Panc1 (cell line): ENCODE results near the gene CRIP2. TPM values are rescaled to one million over a fixed set of nuclear protein-coding genes. Genes with fewer than 3 reads are reported as not detected.
A peak's percentile ranks its signal among the peaks of the same experiment; 100 is the strongest.

Source experiments
- ATAC-seq: fragments of 200-7000 bp; cut with Tn5 transposase; 2 replicates; pipeline ENCODE4 v1.9.1; 2020; ENCODE audit warnings: mild to moderate bottlenecking, moderate library complexity
- BruUV-seq: library from RNA; stranded (reverse); fragments of 400-500 nt; replicated peaks from 2 replicates; lab custom pipeline; 2021; lab: Mats Ljungman, UMichigan
- CTCF ChIA-PET: fragments of 300-600 bp; sonication (Branson Sonifier 250); formaldehyde crosslinking; loops from one replicate; lab custom pipeline; 2022; ENCODE audit warnings: antibody characterized with exemption; lab: Charles Lee
- POLR2A ChIA-PET: fragments of 300-600 bp; sonication (Branson Sonifier 250); formaldehyde crosslinking; loops from one replicate; lab custom pipeline; 2022; ENCODE audit warnings: antibody characterized with exemption; lab: Charles Lee
- DNase-seq: peaks from one replicate; pipeline ENCODE4 v3.0.0-alpha.2; 2010; ENCODE audit warnings: low read depth, low spot score
- H3K27ac ChIP-seq: 2 replicates; pipeline ENCODE4 v1.5.1; 2011; ENCODE audit warnings: mild to moderate bottlenecking, low read length, inconsistent platforms
- H3K27me3 ChIP-seq: fragments of 200-500 bp; sonication (Bioruptor generic); 2 replicates; pipeline ENCODE4 v1.6.0; 2014; ENCODE audit warnings: low read length, inconsistent platforms; ENCODE audit not compliant: control insufficient read depth, insufficient read depth
- H3K36me3 ChIP-seq: fragments of 200-500 bp; sonication (Bioruptor generic); 2 replicates; pipeline ENCODE4 v1.5.1; 2014; ENCODE audit warnings: inconsistent platforms, mild to moderate bottlenecking, low read length, moderate library complexity; ENCODE audit not compliant: control insufficient read depth, insufficient read depth
- H3K4me1 ChIP-seq: 2 replicates; pipeline ENCODE4 v1.5.1; 2011; ENCODE audit warnings: inconsistent platforms, mild to moderate bottlenecking, low read length, moderate library complexity; ENCODE audit not compliant: control insufficient read depth, insufficient read depth
- H3K4me3 ChIP-seq, 2 experiments: 2 replicates each; pipeline ENCODE4 v1.5.1; 2011 to 2012; ENCODE audit warnings: low read depth in 2 of 2, low read length in 2 of 2, mild to moderate bottlenecking in 2 of 2, inconsistent platforms in 1 of 2, moderate library complexity in 1 of 2
- H3K9me3 ChIP-seq: fragments of 200-500 bp; sonication (Bioruptor generic); 2 replicates; pipeline ENCODE4 v1.5.1; 2014; ENCODE audit warnings: low read depth, mild to moderate bottlenecking, inconsistent platforms, low read length, moderate library complexity; ENCODE audit not compliant: control insufficient read depth, insufficient read depth
- POLR2AphosphoS5 ChIP-seq: IDR thresholded peaks from 2 replicates; pipeline ENCODE4 v1.6.1; 2012; ENCODE audit warnings: mild to moderate bottlenecking, low read depth, low read length, moderate library complexity
- SIN3A ChIP-seq: IDR thresholded peaks from 2 replicates; pipeline ENCODE4 v1.6.1; 2012; ENCODE audit warnings: low read depth, mild to moderate bottlenecking, low read length, moderate library complexity, borderline replicate concordance; ENCODE audit not compliant: insufficient read depth
- TCF7L2 ChIP-seq: IDR thresholded peaks from 2 replicates; pipeline ENCODE4 v1.6.1; 2011; ENCODE audit warnings: mild to moderate bottlenecking, low read depth, low read length, inconsistent platforms
- in situ Hi-C: cut with HindIII; loops from 2 replicates; pipeline ENCODE4 v1.10.0; 2016; ENCODE audit warnings: low sequenced_read_pairs, low pct_unique_long_range_greater_than_20kb
- intact Hi-C: fragments of 100-400 bp; cut with micrococcal nuclease; formaldehyde crosslinking; loops from one replicate; pipeline ENCODE4 v1.10.0; 2022; ENCODE audit not compliant: unreplicated experiment
- total RNA-seq: library from RNA; stranded (reverse); gene quantifications from one replicate; pipeline ENCODE4 v1.2.1, GENCODE V29; 2021; ENCODE audit not compliant: unreplicated experiment
- TF ChIP-seq, protein P1 (sequence below): fragments of 450-650 bp; IDR thresholded peaks from 2 replicates; pipeline ENCODE4 v1.5.1; 2017; ENCODE audit warnings: mild to moderate bottlenecking
- TF ChIP-seq, protein P2 (sequence below), 2 experiments: IDR thresholded peaks; 2 replicates each; pipeline ENCODE4 v1.6.1; 2011 to 2012; ENCODE audit warnings: low read depth in 2 of 2, control low read depth in 1 of 2, low read length in 1 of 2, mild to moderate bottlenecking in 1 of 2, moderate library complexity in 1 of 2; ENCODE audit not compliant: insufficient read depth in 1 of 2

CRIP2 gene
- total RNA-seq, 1 experiment from 2014 or later: 280 TPM

DNA sequence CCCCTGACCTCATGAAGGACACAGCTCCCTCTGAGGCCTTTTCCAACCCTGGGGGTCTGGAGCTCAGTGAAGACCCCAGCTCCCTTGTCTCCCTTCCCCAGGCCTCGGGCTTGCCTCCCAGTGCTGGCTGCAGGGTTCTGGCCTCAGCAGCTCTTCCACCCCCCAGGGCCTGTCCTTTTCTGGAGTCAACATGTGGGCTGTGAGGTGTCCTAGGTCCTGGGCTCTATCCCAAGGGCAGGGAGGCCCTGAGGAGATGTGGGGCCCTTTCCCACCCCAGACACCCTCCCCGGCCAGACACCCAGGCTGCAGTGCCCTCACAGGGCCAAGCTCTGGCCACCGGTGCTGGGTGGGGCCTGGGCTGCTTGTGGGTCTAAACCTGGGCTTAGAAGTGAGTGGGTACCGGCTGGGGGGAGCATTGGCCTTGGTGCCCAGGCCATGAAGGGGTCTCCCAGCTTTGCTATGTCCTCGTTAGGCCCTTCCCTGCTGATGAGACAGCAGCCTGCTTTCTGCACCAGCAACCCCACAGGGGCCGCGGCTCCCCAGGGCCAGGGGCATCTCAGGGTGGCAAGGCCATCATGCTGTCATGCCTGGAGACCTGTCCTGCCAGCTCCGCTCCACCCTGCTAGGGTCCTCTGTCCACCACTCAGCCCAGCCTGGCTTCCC is 2.7 kb upstream of the CRIP2 start:
- H3K27me3 ChIP-seq: no peaks in the 10 kb centered on the region
- no peak for DNase-seq
- ChIA-PET POLR2A (interaction anchor here (0.5 to 0.9 kb wide), 2 partner anchors 9 to 212 kb away, joined by 3 to 4 read pairs; no protein-coding TSS in a partner anchor), CTCF (interaction anchor here (0.6 to 1.3 kb wide), 3 partner anchors 15 to 97 kb away, joined by 3 to 10 read pairs (median 3); no protein-coding TSS in a partner anchor)
- intact Hi-C loops (no loop called here), in situ Hi-C loops (no loop called here)
- TF ChIP-seq, protein P1, sequence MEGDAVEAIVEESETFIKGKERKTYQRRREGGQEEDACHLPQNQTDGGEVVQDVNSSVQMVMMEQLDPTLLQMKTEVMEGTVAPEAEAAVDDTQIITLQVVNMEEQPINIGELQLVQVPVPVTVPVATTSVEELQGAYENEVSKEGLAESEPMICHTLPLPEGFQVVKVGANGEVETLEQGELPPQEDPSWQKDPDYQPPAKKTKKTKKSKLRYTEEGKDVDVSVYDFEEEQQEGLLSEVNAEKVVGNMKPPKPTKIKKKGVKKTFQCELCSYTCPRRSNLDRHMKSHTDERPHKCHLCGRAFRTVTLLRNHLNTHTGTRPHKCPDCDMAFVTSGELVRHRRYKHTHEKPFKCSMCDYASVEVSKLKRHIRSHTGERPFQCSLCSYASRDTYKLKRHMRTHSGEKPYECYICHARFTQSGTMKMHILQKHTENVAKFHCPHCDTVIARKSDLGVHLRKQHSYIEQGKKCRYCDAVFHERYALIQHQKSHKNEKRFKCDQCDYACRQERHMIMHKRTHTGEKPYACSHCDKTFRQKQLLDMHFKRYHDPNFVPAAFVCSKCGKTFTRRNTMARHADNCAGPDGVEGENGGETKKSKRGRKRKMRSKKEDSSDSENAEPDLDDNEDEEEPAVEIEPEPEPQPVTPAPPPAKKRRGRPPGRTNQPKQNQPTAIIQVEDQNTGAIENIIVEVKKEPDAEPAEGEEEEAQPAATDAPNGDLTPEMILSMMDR: no peak
- TF ChIP-seq SIN3A: no peak
- TF ChIP-seq POLR2AphosphoS5: no peak
- no peak for TF ChIP-seq TCF7L2
- TF ChIP-seq, protein P2, sequence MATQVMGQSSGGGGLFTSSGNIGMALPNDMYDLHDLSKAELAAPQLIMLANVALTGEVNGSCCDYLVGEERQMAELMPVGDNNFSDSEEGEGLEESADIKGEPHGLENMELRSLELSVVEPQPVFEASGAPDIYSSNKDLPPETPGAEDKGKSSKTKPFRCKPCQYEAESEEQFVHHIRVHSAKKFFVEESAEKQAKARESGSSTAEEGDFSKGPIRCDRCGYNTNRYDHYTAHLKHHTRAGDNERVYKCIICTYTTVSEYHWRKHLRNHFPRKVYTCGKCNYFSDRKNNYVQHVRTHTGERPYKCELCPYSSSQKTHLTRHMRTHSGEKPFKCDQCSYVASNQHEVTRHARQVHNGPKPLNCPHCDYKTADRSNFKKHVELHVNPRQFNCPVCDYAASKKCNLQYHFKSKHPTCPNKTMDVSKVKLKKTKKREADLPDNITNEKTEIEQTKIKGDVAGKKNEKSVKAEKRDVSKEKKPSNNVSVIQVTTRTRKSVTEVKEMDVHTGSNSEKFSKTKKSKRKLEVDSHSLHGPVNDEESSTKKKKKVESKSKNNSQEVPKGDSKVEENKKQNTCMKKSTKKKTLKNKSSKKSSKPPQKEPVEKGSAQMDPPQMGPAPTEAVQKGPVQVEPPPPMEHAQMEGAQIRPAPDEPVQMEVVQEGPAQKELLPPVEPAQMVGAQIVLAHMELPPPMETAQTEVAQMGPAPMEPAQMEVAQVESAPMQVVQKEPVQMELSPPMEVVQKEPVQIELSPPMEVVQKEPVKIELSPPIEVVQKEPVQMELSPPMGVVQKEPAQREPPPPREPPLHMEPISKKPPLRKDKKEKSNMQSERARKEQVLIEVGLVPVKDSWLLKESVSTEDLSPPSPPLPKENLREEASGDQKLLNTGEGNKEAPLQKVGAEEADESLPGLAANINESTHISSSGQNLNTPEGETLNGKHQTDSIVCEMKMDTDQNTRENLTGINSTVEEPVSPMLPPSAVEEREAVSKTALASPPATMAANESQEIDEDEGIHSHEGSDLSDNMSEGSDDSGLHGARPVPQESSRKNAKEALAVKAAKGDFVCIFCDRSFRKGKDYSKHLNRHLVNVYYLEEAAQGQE (IDR thresholded peaks at IDR 0.05; ENCODE audit: insufficient read depth in 1 of 2, low read depth in 2 of 2, low read length in 1 of 2): no peak
- no peaks in the 10 kb centered on the region; the same call in 1 of the 2 replicates for H3K36me3 ChIP-seq
- H3K9me3 ChIP-seq: no peaks in the 10 kb centered on the region
- H3K4me1 ChIP-seq: peaks cover 45% of the 10 kb centered on the region
- no peak for ATAC-seq
- H3K27ac ChIP-seq: peak overlapping the region; percentile 66
- no peak overlapping the region for H3K4me3 ChIP-seq
- no TSS peak for BruUV-seq

DNA sequence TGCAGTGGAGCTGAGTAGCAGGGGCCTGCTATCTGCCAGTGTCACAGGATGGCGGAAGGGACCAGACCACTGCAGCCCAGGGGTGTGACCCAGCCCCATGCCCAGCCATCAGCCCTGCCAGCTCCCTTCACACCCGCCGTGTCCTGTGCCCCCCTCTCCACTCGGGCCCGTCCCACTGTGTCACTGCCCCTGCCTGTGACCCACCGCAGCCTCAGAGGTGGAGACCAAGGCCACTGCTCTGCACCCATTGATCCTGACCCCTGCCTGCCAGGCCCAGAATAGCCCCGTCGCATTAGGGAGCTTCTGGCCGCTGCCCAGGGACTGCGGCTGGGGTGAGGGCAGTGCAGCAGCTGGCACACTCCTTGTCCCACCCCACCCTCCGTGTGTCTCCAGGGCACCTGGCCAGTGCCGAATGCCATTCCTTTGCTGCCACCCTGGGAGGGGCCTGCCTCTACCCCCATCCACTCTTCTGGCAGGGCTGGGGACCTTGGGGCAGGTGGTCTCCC is 2.1 kb upstream of the CRIP2 start:
- H3K4me3 ChIP-seq: no peak overlapping the region
- in situ Hi-C loops (no loop called here), intact Hi-C loops (no loop called here)
- ChIA-PET CTCF (interaction anchor here (0.6 to 1.3 kb wide), 3 partner anchors 16 to 98 kb away, joined by 3 to 10 read pairs (median 3); no protein-coding TSS in a partner anchor), POLR2A (interaction anchor here (0.5 to 0.9 kb wide), 3 partner anchors 9 to 213 kb away, joined by 3 to 4 read pairs (median 4); no protein-coding TSS in a partner anchor)
- BruUV-seq: no TSS peak
- ATAC-seq (no peak), DNase-seq (no peak)
- peaks cover 49% of the 10 kb centered on the region for H3K4me1 ChIP-seq
- H3K27me3 ChIP-seq: no peaks in the 10 kb centered on the region
- peak overlapping the region; percentile 66 for H3K27ac ChIP-seq
- TF ChIP-seq POLR2AphosphoS5 (no peak), SIN3A (no peak), TCF7L2 (no peak)
- TF ChIP-seq, protein P2 (IDR thresholded peaks at IDR 0.05; ENCODE audit: insufficient read depth in 1 of 2, low read depth in 2 of 2, low read length in 1 of 2): no peak
- TF ChIP-seq, protein P1: peak; percentile 23; the same call in 1 of the 2 replicates
- no peaks in the 10 kb centered on the region; the same call in 1 of the 2 replicates for H3K36me3 ChIP-seq
- no peaks in the 10 kb centered on the region for H3K9me3 ChIP-seq
